Colonic mucosa (tissue), 4 donors: ENCODE data around the gene ANKRD23. TPM values are rescaled to one million over a fixed set of nuclear protein-coding genes. Genes with fewer than 3 reads are reported as not detected.
"Not testable (repeated sequence)": the region's sequence is repeated elsewhere in the genome, so short reads cannot be mapped to it uniquely, and the experiment has no call there.

ENCODE experiments used
- DNase-seq: peaks from one replicate; pipeline ENCODE4 v3.0.0-alpha.2; 2020
- H3K27ac ChIP-seq: fragments of 200-600 bp; one replicate; pipeline ENCODE4 v1.8.0; 2021
- H3K27me3 ChIP-seq: fragments of 200-600 bp; one replicate; pipeline ENCODE4 v1.8.0; 2021
- H3K36me3 ChIP-seq: fragments of 200-600 bp; one replicate; pipeline ENCODE4 v1.8.0; 2021
- H3K4me1 ChIP-seq: fragments of 200-600 bp; one replicate; pipeline ENCODE4 v1.8.0; 2021; ENCODE audit warnings: mild to moderate bottlenecking
- H3K4me3 ChIP-seq: fragments of 200-600 bp; one replicate; pipeline ENCODE4 v1.8.0; 2021
- H3K9ac ChIP-seq, 2 donors: one replicate each; pipeline ENCODE4 v1.7.0; 2013; ENCODE audit warnings: control low read depth in 2 of 2, low read depth in 2 of 2, low read length in 2 of 2
- H3K9me3 ChIP-seq: fragments of 200-600 bp; one replicate; pipeline ENCODE4 v1.8.0; 2021
- intact Hi-C: fragments of 100-400 bp; cut with DNase I; formaldehyde crosslinking; loops from one replicate; pipeline ENCODE4 v1.14.1; 2022
- total RNA-seq, 2 donors: library from RNA; stranded (reverse); fragmentation: NEBNext Ultra II Directional in 1 of 2; extraction: Animal tissue kit (Norgen Biotek cat#: 25700) in 1 of 2; gene quantifications; one replicate each; pipeline ENCODE4 v1.2.1, GENCODE V29; 2021
- TF ChIP-seq, protein P1 (sequence below): fragments of 200-600 bp; IDR thresholded peaks from one replicate; pipeline ENCODE4 v1.8.0; 2022; ENCODE audit warnings: antibody characterized with exemption, mild to moderate bottlenecking
- donor health status: healthy.
- donor health status: DM: no; HTN: no; CAD: no.
- donor health status: DM: no; HTN: no; CAD: no.

The ANKRD23 gene
- 1 to 10 TPM; 1.4 to 4.1 TPM for total RNA-seq

DNA sequence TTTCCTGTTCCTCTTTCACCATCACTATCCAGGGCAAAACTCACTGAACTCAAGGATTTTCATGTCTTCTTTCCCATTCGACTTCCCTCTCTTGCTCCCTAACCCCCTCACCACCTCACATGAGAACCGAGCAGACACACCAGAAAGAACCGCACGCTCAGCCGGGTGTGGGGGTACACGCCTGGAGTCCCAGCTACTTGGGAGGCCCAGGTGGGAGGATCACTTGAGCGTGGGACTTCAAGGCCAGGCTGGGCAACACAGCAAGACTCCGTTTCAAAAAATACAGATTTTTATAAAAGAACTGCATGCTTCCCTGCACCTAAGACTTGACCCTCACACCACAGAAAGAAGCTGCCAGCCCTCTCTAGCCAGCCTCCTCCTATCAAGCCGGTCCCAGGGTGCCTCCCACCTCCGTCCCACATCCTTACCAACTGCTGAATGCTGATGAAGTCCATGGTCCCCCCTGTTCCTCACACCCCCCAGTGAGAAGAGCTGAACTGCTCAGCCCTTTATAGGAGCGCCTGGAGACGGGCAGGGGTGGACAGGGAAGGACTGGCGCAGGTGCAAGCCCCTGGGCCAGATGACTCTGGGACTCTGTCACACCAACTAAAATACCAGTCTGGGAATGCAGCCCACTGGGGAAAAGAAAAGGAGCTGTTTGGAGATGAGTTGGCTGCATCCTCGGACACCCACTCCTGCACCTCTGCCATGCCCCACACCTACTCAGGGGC lies at the start of gene ANKRD23:
TSS of gene ANKRD23 (minus strand) at position 484 of the 731 bp plus-strand sequence. CDS start at position 455, 29 bp downstream.
- no peaks in the 10 kb centered on the region for H3K9me3 ChIP-seq
- peaks cover 7% of the 10 kb centered on the region for H3K4me1 ChIP-seq
- TF ChIP-seq, protein P1, sequence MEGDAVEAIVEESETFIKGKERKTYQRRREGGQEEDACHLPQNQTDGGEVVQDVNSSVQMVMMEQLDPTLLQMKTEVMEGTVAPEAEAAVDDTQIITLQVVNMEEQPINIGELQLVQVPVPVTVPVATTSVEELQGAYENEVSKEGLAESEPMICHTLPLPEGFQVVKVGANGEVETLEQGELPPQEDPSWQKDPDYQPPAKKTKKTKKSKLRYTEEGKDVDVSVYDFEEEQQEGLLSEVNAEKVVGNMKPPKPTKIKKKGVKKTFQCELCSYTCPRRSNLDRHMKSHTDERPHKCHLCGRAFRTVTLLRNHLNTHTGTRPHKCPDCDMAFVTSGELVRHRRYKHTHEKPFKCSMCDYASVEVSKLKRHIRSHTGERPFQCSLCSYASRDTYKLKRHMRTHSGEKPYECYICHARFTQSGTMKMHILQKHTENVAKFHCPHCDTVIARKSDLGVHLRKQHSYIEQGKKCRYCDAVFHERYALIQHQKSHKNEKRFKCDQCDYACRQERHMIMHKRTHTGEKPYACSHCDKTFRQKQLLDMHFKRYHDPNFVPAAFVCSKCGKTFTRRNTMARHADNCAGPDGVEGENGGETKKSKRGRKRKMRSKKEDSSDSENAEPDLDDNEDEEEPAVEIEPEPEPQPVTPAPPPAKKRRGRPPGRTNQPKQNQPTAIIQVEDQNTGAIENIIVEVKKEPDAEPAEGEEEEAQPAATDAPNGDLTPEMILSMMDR: no peak
- no peaks in the 10 kb centered on the region for H3K36me3 ChIP-seq
- intact Hi-C loops: no loop called here
- no peak for DNase-seq
- no peak within 1 kb of the TSS for H3K9ac ChIP-seq
- no peak within 1 kb of the TSS for H3K4me3 ChIP-seq
- no peaks in the 10 kb centered on the region for H3K27me3 ChIP-seq
- H3K27ac ChIP-seq: no peak within 1 kb of the TSS

DNA sequence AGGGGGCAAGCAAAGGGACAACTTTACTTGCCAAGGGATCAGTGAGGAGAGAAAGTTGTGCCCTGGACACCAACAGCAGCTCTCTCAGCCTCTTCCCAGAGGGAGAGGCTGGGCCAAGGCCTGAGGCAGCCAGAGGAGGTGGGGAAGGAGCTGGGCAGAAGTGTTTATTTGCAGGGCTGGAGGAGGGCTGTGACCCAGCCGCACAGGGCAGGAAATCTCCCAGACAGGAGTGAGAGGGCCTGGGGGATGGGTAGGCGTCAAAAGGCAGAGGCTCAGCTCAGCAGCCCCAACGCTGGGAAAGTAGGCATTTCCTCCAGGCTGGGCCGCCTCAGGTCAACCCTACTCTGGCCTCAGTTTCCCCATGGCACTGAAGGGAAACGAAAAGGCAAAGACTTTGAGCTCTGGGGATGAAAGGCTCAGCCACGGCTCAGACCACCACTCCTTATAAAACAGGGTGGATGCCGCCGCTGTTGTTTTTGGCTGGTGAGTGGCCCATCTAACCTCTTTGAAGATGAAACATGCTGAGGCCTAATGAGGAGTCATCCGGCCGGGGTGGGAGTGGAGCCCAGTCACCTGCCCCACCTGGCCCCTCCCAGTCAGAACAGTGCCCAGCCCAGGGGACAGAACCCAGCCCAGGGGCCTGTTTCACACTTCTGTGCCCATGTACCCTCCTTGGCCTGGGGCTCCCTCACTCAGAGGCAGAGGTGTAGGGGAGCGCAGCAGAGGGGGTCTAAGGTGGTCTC lies 47.9 kb upstream of the ANKRD23 start:
- no peaks in the 10 kb centered on the region for H3K27me3 ChIP-seq
- no peak overlapping the region for H3K27ac ChIP-seq
- H3K36me3 ChIP-seq: no peaks in the 10 kb centered on the region
- intact Hi-C loops: no loop called here
- H3K9ac ChIP-seq: no peak overlapping the region
- TF ChIP-seq, protein P1: no peak
- H3K4me1 ChIP-seq: peaks cover 19% of the 10 kb centered on the region
- H3K4me3 ChIP-seq: no peak overlapping the region
- H3K9me3 ChIP-seq: no peaks in the 10 kb centered on the region
- DNase-seq: peak; percentile 28

DNA sequence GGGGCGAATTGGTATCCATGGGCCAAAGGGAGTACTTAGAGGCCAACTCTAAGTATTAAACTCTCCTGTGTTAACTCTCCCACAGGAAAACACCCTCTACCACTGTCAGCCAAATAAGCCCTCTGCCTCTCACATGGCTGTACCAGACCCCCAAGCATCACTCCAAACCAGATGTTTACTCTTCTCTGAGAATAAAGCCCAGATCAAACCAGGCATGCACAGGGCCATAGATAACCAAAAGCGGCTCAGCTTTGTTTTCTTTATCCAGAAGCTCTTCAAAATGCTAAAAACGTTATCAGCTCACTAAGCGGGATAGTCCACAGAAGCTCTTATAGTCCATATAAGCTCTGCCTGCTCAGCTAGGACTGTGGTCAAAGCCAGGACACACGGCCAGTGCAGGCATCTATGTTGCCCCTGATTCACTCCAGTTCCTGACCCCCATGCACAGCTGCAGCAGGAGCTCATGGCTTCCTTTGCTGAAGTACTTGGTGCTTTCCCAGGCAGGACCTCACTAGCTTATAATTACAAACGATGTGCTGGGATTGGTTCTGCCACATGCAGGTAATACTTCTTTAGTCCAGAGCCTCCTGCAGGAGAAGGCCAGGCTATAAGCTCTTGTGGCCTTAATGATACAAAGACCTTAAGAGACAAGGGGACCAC lies 47.0 kb upstream of the ANKRD23 start:
- Histone ChIP-seq H3K9ac (no peak overlapping the region), H3K36me3 (no peaks in the 10 kb centered on the region), H3K27ac (no peak overlapping the region), H3K4me1 (peaks cover 15% of the 10 kb centered on the region), H3K27me3 (no peaks in the 10 kb centered on the region), H3K4me3 (no peak overlapping the region), H3K9me3 (no peaks in the 10 kb centered on the region)
- TF ChIP-seq, protein P1: no peak
- intact Hi-C loops: no loop called here
- no peak for DNase-seq

DNA sequence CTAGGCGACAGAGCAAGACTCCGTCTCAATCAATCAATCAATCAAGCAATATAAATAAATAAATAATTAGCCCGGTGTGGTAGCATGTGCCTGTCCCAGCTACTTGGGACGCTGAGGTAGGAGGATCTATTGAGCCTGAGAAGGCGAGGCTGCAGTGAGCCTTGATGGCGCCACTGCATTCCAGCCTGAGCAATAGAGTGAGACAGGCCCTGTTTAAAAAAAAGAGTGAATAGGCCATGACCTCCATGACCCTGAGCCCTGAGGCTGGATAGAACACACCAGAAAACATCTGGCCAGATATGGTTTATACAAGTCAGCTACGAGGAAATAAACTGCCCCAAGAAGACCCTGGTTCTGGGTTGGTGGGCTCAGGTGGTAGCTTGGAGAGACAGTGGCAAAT lies 46.4 kb upstream of the ANKRD23 start:
- H3K4me3 ChIP-seq: no peak overlapping the region
- H3K9me3 ChIP-seq: no peaks in the 10 kb centered on the region
- intact Hi-C loops: no loop called here
- no peak overlapping the region for H3K9ac ChIP-seq
- H3K27me3 ChIP-seq: no peaks in the 10 kb centered on the region
- H3K36me3 ChIP-seq: no peaks in the 10 kb centered on the region
- no peak for DNase-seq
- TF ChIP-seq, protein P1: no peak
- no peak overlapping the region for H3K27ac ChIP-seq
- peaks cover 9% of the 10 kb centered on the region for H3K4me1 ChIP-seq

DNA sequence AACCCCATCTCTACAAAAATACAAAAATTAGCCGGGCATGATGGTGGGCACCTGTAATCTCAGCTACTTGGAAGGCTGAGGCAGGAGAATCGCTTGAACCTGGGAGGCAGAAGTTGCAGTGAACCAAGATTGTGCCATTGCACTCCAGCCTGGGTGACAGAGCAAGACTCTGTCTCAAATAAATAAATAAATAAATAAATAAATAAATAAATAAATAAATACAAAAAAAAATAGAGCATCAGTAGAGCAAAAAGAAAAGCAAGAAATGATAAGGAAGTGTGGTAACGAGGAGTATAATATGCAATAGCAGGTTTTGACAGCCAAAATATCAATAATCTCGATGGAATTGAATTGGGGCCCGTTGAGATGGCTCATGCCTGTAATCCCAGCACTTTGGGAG lies 45.7 kb upstream of the ANKRD23 start:
- intact Hi-C loops, H3K27me3 ChIP-seq, H3K4me1 ChIP-seq, H3K27ac ChIP-seq, H3K36me3 ChIP-seq, DNase-seq, H3K9ac ChIP-seq, H3K9me3 ChIP-seq, H3K4me3 ChIP-seq: not testable (repeated sequence)
